GM21723 (cell line): Measurements from ENCODE around the gene C1orf232.

Experiments
- ATAC-seq: cut with Tn5 transposase; IDR thresholded peaks from one replicate; pipeline ENCODE4 v1.9.1; 2021; ENCODE audit warnings: mild to moderate bottlenecking, moderate library complexity; ENCODE audit not compliant: unreplicated experiment

Gene C1orf232

GRCh38 chr1:26125382-26125781, 43.4 kb downstream of the C1orf232 start:
- ATAC-seq: no peak

GRCh38 chr1:26124418-26125331, 44.1 kb downstream of the C1orf232 start:
- no peak for ATAC-seq

GRCh38 chr1:26122988-26123973, 45.5 kb downstream of the C1orf232 start:
- ATAC-seq: no peak

- ATAC-seq: no peak
Observed at GRCh38 chr1:26121854-26122773, 46.6 kb downstream of the C1orf232 start.

GRCh38 chr1:26119892-26120608, 48.7 kb downstream of the C1orf232 start:
- no peak for ATAC-seq

- no peak for ATAC-seq
Observed at GRCh38 chr1:26114165-26114927, 54.4 kb downstream of the C1orf232 start.
